ENCODE results near the gene KSR2.

KSR2 gene

GRCh38 chr12:117836476-117836875 is 132.3 kb downstream of the KSR2 start:
- Histone ChIP-seq H4K20me1 (ENCODE audit: control insufficient read depth, insufficient read depth, low read depth, low read length) (no peaks in the 10 kb centered on the region), H3K9me3 (ENCODE audit: control insufficient read depth, insufficient read depth, low read length) (no peaks in the 10 kb centered on the region), H3K4me1 (ENCODE audit: control insufficient read depth, low read length) (no peaks in the 10 kb centered on the region), H3K27ac (ENCODE audit: low read depth, low read length) (no peak overlapping the region), H3K36me3 (ENCODE audit: control insufficient read depth, low read length) (no peaks in the 10 kb centered on the region), H3K4me3 (ENCODE audit: low read length) (no peak overlapping the region), H3K27me3 (ENCODE audit: control insufficient read depth, low read length) (no peaks in the 10 kb centered on the region), H3K9me2 (replicated peaks; ENCODE audit: control insufficient read depth, low read length) (no peaks in the 10 kb centered on the region), H3K79me2 (ENCODE audit: control insufficient read depth, low read length) (no peaks in the 10 kb centered on the region), H3K4me2 (ENCODE audit: low read length) (no peak overlapping the region), H3F3A (ENCODE audit: control insufficient read depth, insufficient read depth) (no peaks in the 10 kb centered on the region)
- TF ChIP-seq CTCF (IDR thresholded peaks at IDR 0.05; ENCODE audit: low read depth, low read length, poor library complexity, severe bottlenecking) (no peak), EZH2phosphoT487 (IDR thresholded peaks at IDR 0.05; ENCODE audit: borderline replicate concordance, low read length) (no peak)

- no peak for TF ChIP-seq EZH2phosphoT487 (IDR thresholded peaks at IDR 0.05; ENCODE audit: borderline replicate concordance, low read length)
- no peak for TF ChIP-seq CTCF (IDR thresholded peaks at IDR 0.05; ENCODE audit: low read depth, low read length, poor library complexity, severe bottlenecking)
- Histone ChIP-seq H3K27ac (ENCODE audit: low read depth, low read length) (no peak overlapping the region), H3K4me1 (ENCODE audit: control insufficient read depth, low read length) (no peaks in the 10 kb centered on the region), H3K4me3 (ENCODE audit: low read length) (no peak overlapping the region), H3K27me3 (ENCODE audit: control insufficient read depth, low read length) (no peaks in the 10 kb centered on the region), H3K36me3 (ENCODE audit: control insufficient read depth, low read length) (no peaks in the 10 kb centered on the region), H3K4me2 (ENCODE audit: low read length) (no peak overlapping the region), H3K79me2 (ENCODE audit: control insufficient read depth, low read length) (no peaks in the 10 kb centered on the region), H3K9me2 (replicated peaks; ENCODE audit: control insufficient read depth, low read length) (no peaks in the 10 kb centered on the region), H4K20me1 (ENCODE audit: control insufficient read depth, insufficient read depth, low read depth, low read length) (no peaks in the 10 kb centered on the region), H3K9me3 (ENCODE audit: control insufficient read depth, insufficient read depth, low read length) (no peaks in the 10 kb centered on the region), H3F3A (ENCODE audit: control insufficient read depth, insufficient read depth) (no peaks in the 10 kb centered on the region)
These were observed 133.6 kb downstream of the KSR2 start for GRCh38 chr12:117835156-117835555.

- H3F3A ChIP-seq (ENCODE audit: control insufficient read depth, insufficient read depth), result no peaks in the 10 kb centered on the region
- H4K20me1 ChIP-seq (ENCODE audit: control insufficient read depth, insufficient read depth, low read depth, low read length), result no peaks in the 10 kb centered on the region
- H3K4me1 ChIP-seq (ENCODE audit: control insufficient read depth, low read length), result no peaks in the 10 kb centered on the region
- no peaks in the 10 kb centered on the region for H3K9me2 ChIP-seq (replicated peaks; ENCODE audit: control insufficient read depth, low read length)
- H3K27me3 ChIP-seq (ENCODE audit: control insufficient read depth, low read length), result no peaks in the 10 kb centered on the region
- H3K9me3 ChIP-seq (ENCODE audit: control insufficient read depth, insufficient read depth, low read length), result peaks cover 10% of the 10 kb centered on the region; the same call in 1 of the 2 replicates
- H3K79me2 ChIP-seq (ENCODE audit: control insufficient read depth, low read length), result no peaks in the 10 kb centered on the region
- H3K36me3 ChIP-seq (ENCODE audit: control insufficient read depth, low read length), result no peaks in the 10 kb centered on the region
- no peak overlapping the region for H3K27ac ChIP-seq (ENCODE audit: low read depth, low read length)
- H3K4me2 ChIP-seq (ENCODE audit: low read length), result no peak overlapping the region
- TF ChIP-seq CTCF (IDR thresholded peaks at IDR 0.05; ENCODE audit: low read depth, low read length, poor library complexity, severe bottlenecking), result no peak
- no peak for TF ChIP-seq EZH2phosphoT487 (IDR thresholded peaks at IDR 0.05; ENCODE audit: borderline replicate concordance, low read length)
- H3K4me3 ChIP-seq (ENCODE audit: low read length), result no peak overlapping the region
These were observed 136.0 kb downstream of the KSR2 start for GRCh38 chr12:117832459-117833457.
